Measurements from ENCODE around the gene TOP3A.

DNA sequence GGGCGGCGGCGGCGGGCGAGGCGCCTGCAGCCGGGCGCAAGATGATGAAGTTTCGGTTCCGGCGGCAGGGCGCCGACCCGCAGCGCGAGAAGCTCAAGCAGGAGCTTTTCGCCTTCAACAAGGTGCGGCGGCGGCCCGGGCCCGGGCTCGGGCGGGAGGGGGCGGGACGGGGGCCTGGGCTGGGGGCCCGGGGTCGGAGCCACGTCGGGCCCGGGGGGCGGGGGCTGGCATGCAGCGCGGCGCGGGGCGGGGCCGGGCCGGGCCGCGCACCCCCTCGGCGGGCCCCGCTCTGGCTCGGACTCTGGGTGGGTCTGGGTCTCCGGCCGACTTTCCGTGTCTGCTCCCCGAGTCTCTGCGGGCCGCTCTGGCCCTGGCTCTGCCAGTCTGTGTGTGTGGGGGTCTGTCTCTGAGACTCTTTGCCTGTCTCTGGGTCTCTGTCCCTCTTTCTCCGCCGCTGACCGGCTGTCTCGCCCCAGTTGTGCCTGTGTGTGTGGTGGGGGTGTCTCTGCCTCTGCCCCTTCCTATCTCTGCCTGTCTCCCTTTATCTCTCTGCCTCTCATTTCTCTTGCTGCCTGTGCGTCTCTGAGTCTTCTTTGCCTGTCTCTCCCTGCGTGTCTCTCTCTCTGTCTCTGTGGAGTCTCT is 89.0 kb downstream of the TOP3A start:
- TF ChIP-seq, protein P1, sequence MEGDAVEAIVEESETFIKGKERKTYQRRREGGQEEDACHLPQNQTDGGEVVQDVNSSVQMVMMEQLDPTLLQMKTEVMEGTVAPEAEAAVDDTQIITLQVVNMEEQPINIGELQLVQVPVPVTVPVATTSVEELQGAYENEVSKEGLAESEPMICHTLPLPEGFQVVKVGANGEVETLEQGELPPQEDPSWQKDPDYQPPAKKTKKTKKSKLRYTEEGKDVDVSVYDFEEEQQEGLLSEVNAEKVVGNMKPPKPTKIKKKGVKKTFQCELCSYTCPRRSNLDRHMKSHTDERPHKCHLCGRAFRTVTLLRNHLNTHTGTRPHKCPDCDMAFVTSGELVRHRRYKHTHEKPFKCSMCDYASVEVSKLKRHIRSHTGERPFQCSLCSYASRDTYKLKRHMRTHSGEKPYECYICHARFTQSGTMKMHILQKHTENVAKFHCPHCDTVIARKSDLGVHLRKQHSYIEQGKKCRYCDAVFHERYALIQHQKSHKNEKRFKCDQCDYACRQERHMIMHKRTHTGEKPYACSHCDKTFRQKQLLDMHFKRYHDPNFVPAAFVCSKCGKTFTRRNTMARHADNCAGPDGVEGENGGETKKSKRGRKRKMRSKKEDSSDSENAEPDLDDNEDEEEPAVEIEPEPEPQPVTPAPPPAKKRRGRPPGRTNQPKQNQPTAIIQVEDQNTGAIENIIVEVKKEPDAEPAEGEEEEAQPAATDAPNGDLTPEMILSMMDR (IDR thresholded peaks at IDR 0.05), result no peak
- TF ChIP-seq EZH2 (IDR thresholded peaks at IDR 0.05; ENCODE audit: borderline replicate concordance, insufficient read depth, low read depth, low read length, poor library complexity, severe bottlenecking), result no peak
